Endothelial cell of umbilical vein (primary cell): ENCODE results near the gene ZNF407. TPM values are rescaled to one million over a fixed set of nuclear protein-coding genes. Genes with fewer than 3 reads are reported as not detected.

Source experiments
- BruUV-seq: library from RNA; stranded (reverse); fragments of 400-500 nt; replicated peaks from 2 replicates; lab custom pipeline; 2021; lab: Mats Ljungman, UMichigan
- CTCF ChIA-PET: fragments of 300-600, 350-600 bp; sonication (Branson Sonifier 250); formaldehyde crosslinking; loops from one replicate; lab custom pipeline; 2021; ENCODE audit warnings: antibody characterized with exemption, inconsistent platforms; lab: Charles Lee
- POLR2A ChIA-PET: fragments of 300-600, 350-600 bp; sonication (Branson Sonifier 250); formaldehyde crosslinking; loops from one replicate; lab custom pipeline; 2021; ENCODE audit warnings: antibody characterized with exemption, inconsistent platforms; lab: Charles Lee
- DNase-seq: peaks from one replicate; pipeline ENCODE4 v3.0.0-alpha.2; 2011; ENCODE audit warnings: low read depth, low spot score
- FAIRE-seq: peaks from 2 replicates; lab custom pipeline; 2011; peaks lifted over from hg19 to GRCh38; lab: Jason Lieb, UNC
- H2AFZ ChIP-seq: 2 replicates; pipeline ENCODE4 v1.6.0; 2012; ENCODE audit warnings: low read depth, low read length, control low read depth, inconsistent platforms
- H3K27ac ChIP-seq: 2 replicates; pipeline ENCODE4 v1.5.1; 2011; ENCODE audit warnings: low read depth, mild to moderate bottlenecking, control low read depth, low read length, moderate library complexity; ENCODE audit not compliant: insufficient read depth
- H3K27me3 ChIP-seq, 2 experiments: 2 replicates each; pipeline versions ENCODE4 v1.6.0 to v1.6.1; 2011; ENCODE audit warnings: low read length in 2 of 2, mixed read lengths in 1 of 2; ENCODE audit not compliant: control insufficient read depth in 2 of 2, insufficient read depth in 2 of 2
- H3K36me3 ChIP-seq, 2 experiments: 2 replicates in 1 of 2; 3 replicates in 1 of 2; pipeline ENCODE4 v1.5.1; 2011; ENCODE audit warnings: low read length in 2 of 2, mild to moderate bottlenecking in 1 of 2, moderate library complexity in 1 of 2; ENCODE audit not compliant: control insufficient read depth in 2 of 2, insufficient read depth in 2 of 2; ENCODE audit errors: extremely low read depth in 1 of 2
- H3K4me1 ChIP-seq: 3 replicates; pipeline ENCODE4 v1.5.1; 2011; ENCODE audit warnings: mild to moderate bottlenecking, low read length; ENCODE audit not compliant: control insufficient read depth, insufficient read depth; ENCODE audit errors: extremely low read depth
- H3K4me2 ChIP-seq: 2 replicates; pipeline ENCODE4 v1.6.1; 2011; ENCODE audit warnings: low read length, control low read depth, mixed read lengths; ENCODE audit not compliant: insufficient read depth
- H3K4me3 ChIP-seq, 3 experiments: fragments of 200-600 bp in 1 of 3; sonication (generic), shearing (Covaris generic) in 1 of 3; replicated peaks in 1 of 3; 2 replicates each; pipeline ENCODE4 v1.5.1; 2011 to 2016; ENCODE audit warnings: control low read depth in 3 of 3, low read length in 3 of 3, mild to moderate bottlenecking in 2 of 3, inconsistent platforms in 1 of 3, low read depth in 1 of 3, moderate library complexity in 1 of 3; ENCODE audit not compliant: insufficient read depth in 1 of 3
- H3K79me2 ChIP-seq: 2 replicates; pipeline ENCODE4 v1.6.0; 2012; ENCODE audit warnings: low read length, inconsistent platforms; ENCODE audit not compliant: control insufficient read depth, insufficient read depth
- H3K9ac ChIP-seq: replicated peaks from 2 replicates; pipeline ENCODE3; 2011; ENCODE audit warnings: low read length, control low read depth; ENCODE audit not compliant: insufficient read depth; ENCODE audit errors: extremely low read depth
- H3K9me1 ChIP-seq: replicated peaks from 3 replicates; pipeline ENCODE4 v1.6.0; 2011; ENCODE audit warnings: mild to moderate bottlenecking, low read length; ENCODE audit not compliant: control insufficient read depth, insufficient read depth; ENCODE audit errors: extremely low read depth
- H3K9me3 ChIP-seq: replicated peaks from 2 replicates; pipeline ENCODE4 v1.5.1; 2012; ENCODE audit warnings: low read length, inconsistent platforms; ENCODE audit not compliant: control insufficient read depth, insufficient read depth
- H4K20me1 ChIP-seq: replicated peaks from 2 replicates; pipeline ENCODE3; 2011; ENCODE audit warnings: mild to moderate bottlenecking, low read length; ENCODE audit not compliant: control insufficient read depth, insufficient read depth; ENCODE audit errors: extremely low read depth
- EZH2 ChIP-seq: IDR thresholded peaks from 2 replicates; pipeline ENCODE4 v1.6.1; 2012; ENCODE audit warnings: borderline replicate concordance, low read depth, mild to moderate bottlenecking, moderate library complexity, low read length, inconsistent platforms; ENCODE audit not compliant: severe bottlenecking
- FOS ChIP-seq: IDR thresholded peaks from 2 replicates; pipeline ENCODE4 v1.6.1; 2011; ENCODE audit warnings: mild to moderate bottlenecking, low read length, moderate library complexity, borderline replicate concordance; ENCODE audit not compliant: insufficient read depth
- GATA2 ChIP-seq: IDR thresholded peaks from 2 replicates; pipeline ENCODE4 v1.7.0; 2011; ENCODE audit warnings: low read depth, mild to moderate bottlenecking, moderate library complexity, mixed read lengths, low read length; ENCODE audit not compliant: insufficient read length, insufficient read depth
- JUN ChIP-seq: IDR thresholded peaks from 2 replicates; pipeline ENCODE4 v1.6.1; 2011; ENCODE audit warnings: borderline replicate concordance, low read depth; ENCODE audit not compliant: insufficient read length, insufficient read depth
- MAX ChIP-seq: IDR thresholded peaks from 2 replicates; pipeline ENCODE4 v1.6.1; 2011; ENCODE audit not compliant: insufficient read depth, insufficient read length
- MYC ChIP-seq: IDR thresholded peaks from one replicate; pipeline ENCODE4 v1.6.1; 2011; ENCODE audit warnings: mild to moderate bottlenecking, low read depth, low read length
- POLR2A ChIP-seq: IDR thresholded peaks from 2 replicates; pipeline ENCODE4 v1.6.1; 2012; ENCODE audit warnings: low read depth, mild to moderate bottlenecking, control low read depth, low read length
- POLR2AphosphoS5 ChIP-seq: IDR thresholded peaks from 2 replicates; pipeline ENCODE4 v1.6.1; 2012; ENCODE audit warnings: low read depth, mild to moderate bottlenecking, control low read depth, low read length, moderate library complexity; ENCODE audit not compliant: insufficient read depth
- dilution Hi-C: fragments of 300-500 bp; cut with MboI; formaldehyde crosslinking; loops from one replicate; pipeline ENCODE4 v1.15.0; 2019; ENCODE audit warnings: low sequenced_read_pairs; ENCODE audit not compliant: extremely low pct_ligation_motif_present
- intact Hi-C: fragments of 100-400 bp; cut with micrococcal nuclease; formaldehyde crosslinking; loops from one replicate; pipeline ENCODE4 v1.10.0; 2022
- polyA plus RNA-seq, 4 experiments: library from polyadenylated mRNA; depleted of rRNA in 3 of 4; stranded (reverse) in 3 of 4; unstranded in 1 of 4; fragments of >200 nt; gene quantifications; 2 replicates each; pipeline versions ENCODE4 v1.2.1 to v1.2.3, GENCODE V29; 2011 to 2012; ENCODE audit warnings: missing spikeins in 1 of 4
- total RNA-seq: library from RNA; stranded (reverse); gene quantifications from 2 replicates; pipeline ENCODE4 v1.2.3, GENCODE V29; 2021
- TF ChIP-seq, protein P1 (sequence below), 2 donors: IDR thresholded peaks; 1 replicate in 1 of 2; 2 replicates in 1 of 2; pipeline ENCODE4 v1.5.1; 2011; ENCODE audit warnings: low read length in 2 of 2, mild to moderate bottlenecking in 2 of 2, moderate library complexity in 2 of 2, control low read depth in 1 of 2, inconsistent platforms in 1 of 2, low read depth in 1 of 2; ENCODE audit not compliant: insufficient read depth in 1 of 2; ENCODE audit errors: extremely low read depth in 1 of 2

ZNF407 gene
- total and polyA plus RNA-seq, 2 donors (not counting 3 experiments of a cell fraction or from before 2014, with no cell fraction given): 3.8 to 20.1 TPM

- peaks cover 3% of the 10 kb centered on the region for H3K4me1 ChIP-seq
- no peak overlapping the region for H2AFZ ChIP-seq
- no peaks in the 10 kb centered on the region for H4K20me1 ChIP-seq
- H3K27me3 ChIP-seq: no peaks in the 10 kb centered on the region
- dilution Hi-C loops: no loop called here
- POLR2A ChIA-PET: no interaction called here
- intact Hi-C loops: no loop called here
- no peak overlapping the region for H3K4me3 ChIP-seq
- H3K9ac ChIP-seq: no peak overlapping the region
- FAIRE-seq: no peak
- DNase-seq: no peak
- BruUV-seq: no TSS peak
- no peaks in the 10 kb centered on the region for H3K9me3 ChIP-seq
- H3K79me2 ChIP-seq: no peaks in the 10 kb centered on the region
- H3K9me1 ChIP-seq: no peaks in the 10 kb centered on the region
- no peak overlapping the region for H3K27ac ChIP-seq
- CTCF ChIA-PET: interaction anchor here (1.3 kb wide), 1 partner anchor 111 kb away, joined by 3 read pairs; no protein-coding TSS in a partner anchor
- no peak overlapping the region for H3K4me2 ChIP-seq
- no peaks in the 10 kb centered on the region for H3K36me3 ChIP-seq
- no peak for TF ChIP-seq MYC
- no peak for TF ChIP-seq POLR2A
- TF ChIP-seq, protein P1, sequence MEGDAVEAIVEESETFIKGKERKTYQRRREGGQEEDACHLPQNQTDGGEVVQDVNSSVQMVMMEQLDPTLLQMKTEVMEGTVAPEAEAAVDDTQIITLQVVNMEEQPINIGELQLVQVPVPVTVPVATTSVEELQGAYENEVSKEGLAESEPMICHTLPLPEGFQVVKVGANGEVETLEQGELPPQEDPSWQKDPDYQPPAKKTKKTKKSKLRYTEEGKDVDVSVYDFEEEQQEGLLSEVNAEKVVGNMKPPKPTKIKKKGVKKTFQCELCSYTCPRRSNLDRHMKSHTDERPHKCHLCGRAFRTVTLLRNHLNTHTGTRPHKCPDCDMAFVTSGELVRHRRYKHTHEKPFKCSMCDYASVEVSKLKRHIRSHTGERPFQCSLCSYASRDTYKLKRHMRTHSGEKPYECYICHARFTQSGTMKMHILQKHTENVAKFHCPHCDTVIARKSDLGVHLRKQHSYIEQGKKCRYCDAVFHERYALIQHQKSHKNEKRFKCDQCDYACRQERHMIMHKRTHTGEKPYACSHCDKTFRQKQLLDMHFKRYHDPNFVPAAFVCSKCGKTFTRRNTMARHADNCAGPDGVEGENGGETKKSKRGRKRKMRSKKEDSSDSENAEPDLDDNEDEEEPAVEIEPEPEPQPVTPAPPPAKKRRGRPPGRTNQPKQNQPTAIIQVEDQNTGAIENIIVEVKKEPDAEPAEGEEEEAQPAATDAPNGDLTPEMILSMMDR (IDR thresholded peaks at IDR 0.05; ENCODE audit: extremely low read depth in 1 of 2, insufficient read depth in 1 of 2, low read depth in 1 of 2, low read length in 2 of 2): no peak
- TF ChIP-seq JUN: no peak
- TF ChIP-seq POLR2AphosphoS5: no peak
- no peak for TF ChIP-seq FOS
- no peak for TF ChIP-seq EZH2
- no peak for TF ChIP-seq MAX
- TF ChIP-seq GATA2: no peak
These were observed 128.0 kb downstream of the ZNF407 start for GRCh38 chr18:74725690-74726089.
